ENCODE results near the gene TTLL6. TPM values are rescaled to one million over a fixed set of nuclear protein-coding genes. Genes with fewer than 3 reads are reported as not detected.

The TTLL6 gene
- total and polyA plus RNA-seq, 2 of the 8 experiments (the other 6 are each of a cell fraction or from before 2014, with no cell fraction given), result 2.6 to 4.3 TPM

- TF ChIP-seq TBP (IDR thresholded peaks at IDR 0.05; ENCODE audit: low read depth, low read length) (no peak), RNF2 (IDR thresholded peaks at IDR 0.05; ENCODE audit: borderline replicate concordance, low read depth, low read length, missing control alignments, poor library complexity, severe bottlenecking) (no peak), MAFK (IDR thresholded peaks at IDR 0.05; ENCODE audit: low read depth, low read length) (no peak)
Observed at GRCh38 chr17:48795444-48796162, 21.4 kb downstream of the TTLL6 start (continued).
